Muscle of leg (tissue), 11 donors: ENCODE data around the gene MRPL36. TPM values are rescaled to one million over a fixed set of nuclear protein-coding genes. Genes with fewer than 3 reads are reported as not detected.
A peak's percentile ranks its signal among the peaks of the same experiment; 100 is the strongest.

Experiments
- DNase-seq: peaks from one replicate; pipeline ENCODE4 v3.0.0; 2013
- H3K27ac ChIP-seq: one replicate; pipeline ENCODE4 v1.5.1; 2013; ENCODE audit warnings: mild to moderate bottlenecking, low read length, control low read depth
- H3K27me3 ChIP-seq: one replicate; pipeline ENCODE4 v1.6.1; 2013; ENCODE audit warnings: low read length; ENCODE audit not compliant: control insufficient read depth, insufficient read depth
- H3K36me3 ChIP-seq: one replicate; pipeline ENCODE4 v1.6.1; 2013; ENCODE audit warnings: low read length; ENCODE audit not compliant: control insufficient read depth, insufficient read depth
- H3K4me1 ChIP-seq: one replicate; pipeline ENCODE4 v1.6.1; 2013; ENCODE audit warnings: low read length; ENCODE audit not compliant: control insufficient read depth, insufficient read depth
- H3K4me3 ChIP-seq: one replicate; pipeline ENCODE4 v1.5.1; 2013; ENCODE audit warnings: low read length, control low read depth
- H3K9me3 ChIP-seq: replicated peaks from 2 replicates; pipeline ENCODE4 v1.6.1; 2013; ENCODE audit warnings: low read depth, low read length; ENCODE audit not compliant: control insufficient read depth
- WGBS: methylation state at CpG from one replicate; pipeline ENCODE4 v1.1.5; 2013; ENCODE audit warnings: missing lambda C conversion rate; ENCODE audit not compliant: insufficient coverage; 5-methylcytosine and 5-hydroxymethylcytosine counted together
- polyA plus RNA-seq, 8 donors: library from polyadenylated mRNA; unstranded; fragments of 120-200 nt; gene quantifications; one replicate each; pipeline versions ENCODE4 v1.2.1 to v1.2.3, GENCODE V29; 2013; ENCODE audit warnings: inconsistent platforms in 1 of 8, low replicate concordance in 1 of 8; ENCODE audit not compliant: insufficient read length in 8 of 8, insufficient read depth in 1 of 8
- total RNA-seq: library from RNA; stranded (reverse); fragments of 120-200 nt; gene quantifications from one replicate; pipeline ENCODE4 v1.2.4, GENCODE V29; 2013

The MRPL36 gene
- total and polyA plus RNA-seq, 9 donors, result 24.2 to 48.1 (median 34.3) TPM

DNA sequence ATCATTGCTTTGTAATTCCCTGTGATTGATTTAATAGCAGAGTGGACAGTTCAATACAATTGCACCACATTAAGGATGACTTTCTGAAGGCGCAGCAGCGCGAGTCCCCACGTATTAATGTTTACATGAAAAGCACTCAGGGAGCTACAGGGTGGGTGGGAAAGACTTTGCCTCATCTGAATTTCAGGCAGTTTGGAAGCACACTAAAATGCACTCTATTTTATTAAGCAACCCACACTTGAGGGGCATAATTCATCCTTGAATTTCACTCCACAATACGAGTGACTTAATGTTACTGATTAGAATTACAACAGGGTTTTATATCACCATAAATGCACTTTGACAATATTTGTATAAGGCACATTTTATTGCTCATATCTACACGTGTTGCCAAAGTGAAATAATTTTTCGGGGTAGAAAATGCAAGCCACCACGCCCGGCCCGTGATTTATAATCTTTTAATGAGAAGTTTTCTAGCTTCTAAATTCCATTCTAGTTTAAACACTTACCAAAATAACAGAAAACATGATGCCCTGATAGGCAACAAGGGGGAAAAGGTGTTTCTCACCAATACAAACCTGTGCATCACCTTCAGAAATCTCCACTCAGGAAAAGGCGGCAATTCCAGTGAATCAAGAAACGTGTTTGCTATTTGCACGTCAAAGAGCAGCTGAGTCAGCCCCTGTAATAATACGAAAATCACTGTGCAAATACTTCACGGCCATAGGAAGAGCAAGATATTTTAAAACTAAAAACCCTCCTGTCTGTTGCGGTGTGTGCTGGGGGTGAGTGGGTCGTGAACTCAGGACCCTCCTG, 42.6 kb upstream of the MRPL36 start:
- Histone ChIP-seq H3K27me3 (peaks cover 8% of the 10 kb centered on the region), H3K4me3 (no peak overlapping the region), H3K36me3 (no peaks in the 10 kb centered on the region), H3K27ac (no peak overlapping the region), H3K9me3 (no peaks in the 10 kb centered on the region), H3K4me1 (peaks cover 1% of the 10 kb centered on the region)
- no peak for DNase-seq
- 80% methylated on average over 5 of the region's 17 CpGs for WGBS

DNA sequence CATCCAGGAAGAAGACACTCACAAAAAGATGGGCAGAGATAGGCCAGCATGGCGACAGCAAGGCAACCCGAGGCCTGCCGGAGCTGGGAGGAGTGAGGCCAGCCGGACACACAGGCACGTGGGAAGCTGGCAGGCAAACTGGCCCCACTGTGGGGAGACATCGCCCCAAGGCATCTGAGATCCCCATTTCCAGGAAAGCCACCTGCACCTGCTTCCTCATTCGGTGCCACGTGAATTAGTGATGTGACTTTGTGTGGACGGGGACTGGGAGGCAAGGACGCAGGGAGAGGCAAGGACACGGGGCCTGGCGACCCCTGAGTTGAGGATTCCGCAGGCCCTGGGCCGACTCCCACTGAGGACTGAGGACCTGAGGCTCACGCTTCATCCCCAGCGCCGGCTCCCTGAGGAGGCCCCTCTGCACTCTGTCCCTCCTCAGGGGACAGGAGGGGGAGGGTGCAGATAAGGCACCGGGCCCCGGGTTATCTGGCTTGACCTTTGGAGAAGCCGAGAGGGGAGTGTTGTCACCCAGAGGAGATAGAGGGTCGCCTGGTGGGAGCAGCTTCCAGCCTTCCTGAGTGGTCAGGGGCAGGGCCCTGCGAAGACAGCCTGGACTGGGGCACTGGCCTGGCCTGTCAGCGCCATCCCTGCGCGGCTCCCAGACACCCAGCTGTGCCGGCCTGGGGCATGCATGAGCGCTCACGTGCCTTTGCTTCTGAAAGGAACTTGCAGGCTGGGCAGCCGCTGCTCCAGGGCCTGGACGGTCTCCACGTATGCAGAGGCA, 41.3 kb upstream of the MRPL36 start:
- DNase-seq, result no peak
- Histone ChIP-seq H3K4me1 (peaks cover 9% of the 10 kb centered on the region), H3K27ac (no peak overlapping the region), H3K27me3 (peaks cover 12% of the 10 kb centered on the region), H3K36me3 (no peaks in the 10 kb centered on the region), H3K9me3 (no peaks in the 10 kb centered on the region), H3K4me3 (no peak overlapping the region)
- 59% methylated on average over 27 of the region's 31 CpGs for WGBS

DNA sequence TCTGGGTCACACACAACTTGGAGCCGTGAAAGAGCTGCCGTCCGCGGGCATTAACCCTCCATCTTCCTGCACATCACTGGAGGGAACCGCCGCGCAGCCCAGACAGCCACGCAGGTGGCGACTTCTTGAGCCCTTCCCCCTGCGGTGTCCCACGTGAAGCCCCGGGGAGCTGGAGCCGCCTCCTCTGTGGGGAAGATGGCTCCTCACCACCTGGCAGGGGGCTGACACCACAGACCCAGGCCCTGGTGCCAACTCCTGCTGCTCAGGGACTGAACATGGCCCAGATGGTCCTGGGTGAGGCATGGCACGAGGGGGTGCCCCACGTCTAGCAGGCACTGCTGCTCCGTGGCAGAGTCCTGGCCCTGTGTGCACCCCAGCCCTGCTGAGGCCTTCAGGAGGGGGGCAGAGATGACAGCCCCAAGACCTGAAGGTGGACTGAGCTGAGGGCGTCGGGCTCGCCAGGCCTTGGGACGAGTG, 40.5 kb upstream of the MRPL36 start:
- H3K27me3 ChIP-seq, result peaks cover 15% of the 10 kb centered on the region
- H3K4me3 ChIP-seq, result no peak overlapping the region
- peaks cover 9% of the 10 kb centered on the region for H3K4me1 ChIP-seq
- H3K27ac ChIP-seq, result no peak overlapping the region
- no peaks in the 10 kb centered on the region for H3K36me3 ChIP-seq
- no peak for DNase-seq
- no peaks in the 10 kb centered on the region for H3K9me3 ChIP-seq
- WGBS, result 85% methylated on average over 19 of the region's 20 CpGs

DNA sequence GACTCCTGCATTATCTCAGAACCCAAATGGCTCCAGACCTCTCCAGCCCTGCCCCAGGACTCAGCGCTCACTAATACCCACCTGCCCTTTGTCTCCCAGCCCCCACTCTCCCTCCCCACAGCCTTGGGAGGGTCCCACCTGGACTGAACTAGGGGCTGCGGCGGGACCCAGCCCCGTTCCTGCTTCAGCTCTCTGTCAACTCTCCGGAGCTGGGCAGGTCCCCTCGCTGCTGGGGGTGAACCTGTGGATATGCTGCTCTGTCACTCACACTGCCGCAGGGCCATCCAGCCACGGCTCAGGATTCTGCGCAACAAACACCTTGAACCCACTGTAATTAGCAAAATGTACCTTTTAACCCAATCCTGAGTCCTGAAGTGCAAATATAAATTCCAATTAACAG, 38.4 kb upstream of the MRPL36 start:
- Histone ChIP-seq H3K4me1 (peaks cover 22% of the 10 kb centered on the region), H3K9me3 (no peaks in the 10 kb centered on the region), H3K27ac (no peak overlapping the region), H3K36me3 (no peaks in the 10 kb centered on the region), H3K4me3 (no peak overlapping the region), H3K27me3 (peaks cover 23% of the 10 kb centered on the region)
- no peak for DNase-seq
- WGBS, result 85% methylated on average over 9 of the region's 9 CpGs

DNA sequence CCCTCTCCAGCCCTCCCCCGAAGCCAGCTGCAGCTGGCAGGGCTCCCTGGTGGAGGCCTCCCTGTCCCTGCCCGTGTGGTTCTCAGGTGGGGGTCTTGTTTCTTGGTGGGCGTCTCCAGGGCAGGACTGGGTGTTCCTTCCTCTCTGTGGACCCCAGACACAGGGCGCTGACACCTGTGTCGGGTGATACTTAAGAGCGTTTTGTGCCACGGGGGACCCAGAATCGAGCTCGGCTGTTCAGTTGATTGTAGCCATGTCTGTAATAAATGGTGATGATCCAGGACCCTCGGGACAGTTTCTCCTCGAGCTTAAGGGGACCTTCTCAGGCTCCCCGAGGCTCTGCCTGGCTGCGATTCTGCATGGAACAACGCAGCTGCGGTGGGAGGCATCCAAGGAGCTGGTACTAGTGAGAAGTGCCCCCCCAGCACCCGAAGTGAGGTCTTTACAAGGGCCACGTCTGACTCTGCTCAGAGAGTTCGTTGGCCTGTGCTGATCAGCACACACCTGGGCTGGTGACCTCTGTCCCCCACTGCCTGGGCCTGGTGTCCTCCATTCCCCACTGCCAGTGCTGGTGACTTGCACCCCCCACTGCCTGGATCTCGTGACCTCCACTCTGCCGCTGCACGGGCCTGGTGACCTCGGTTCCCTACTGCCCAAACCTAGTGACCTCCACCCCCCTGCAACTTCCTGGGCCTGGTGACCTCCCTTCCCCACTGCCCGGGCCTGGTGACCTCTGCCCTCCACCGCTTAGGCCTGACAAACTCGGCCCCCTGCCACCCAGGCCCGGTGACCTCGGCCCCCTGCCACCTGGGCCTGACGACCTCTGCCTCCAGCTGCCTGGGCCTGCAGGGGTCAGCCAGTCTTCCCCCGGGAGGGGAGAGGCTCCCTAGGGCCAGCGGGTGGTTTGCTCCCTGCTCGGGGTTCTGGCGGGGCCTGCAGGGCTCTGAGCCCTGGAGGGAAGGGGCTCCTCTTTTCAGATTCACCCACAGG, 37.5 kb upstream of the MRPL36 start:
- H3K36me3 ChIP-seq, result no peaks in the 10 kb centered on the region
- no peak for DNase-seq
- peaks cover 22% of the 10 kb centered on the region for H3K4me1 ChIP-seq
- WGBS, result 59% methylated on average over 25 of the region's 32 CpGs
- H3K27me3 ChIP-seq, result peaks cover 29% of the 10 kb centered on the region
- peak overlapping the region; percentile 7 for H3K27ac ChIP-seq
- no peak overlapping the region for H3K4me3 ChIP-seq
- no peaks in the 10 kb centered on the region for H3K9me3 ChIP-seq

DNA sequence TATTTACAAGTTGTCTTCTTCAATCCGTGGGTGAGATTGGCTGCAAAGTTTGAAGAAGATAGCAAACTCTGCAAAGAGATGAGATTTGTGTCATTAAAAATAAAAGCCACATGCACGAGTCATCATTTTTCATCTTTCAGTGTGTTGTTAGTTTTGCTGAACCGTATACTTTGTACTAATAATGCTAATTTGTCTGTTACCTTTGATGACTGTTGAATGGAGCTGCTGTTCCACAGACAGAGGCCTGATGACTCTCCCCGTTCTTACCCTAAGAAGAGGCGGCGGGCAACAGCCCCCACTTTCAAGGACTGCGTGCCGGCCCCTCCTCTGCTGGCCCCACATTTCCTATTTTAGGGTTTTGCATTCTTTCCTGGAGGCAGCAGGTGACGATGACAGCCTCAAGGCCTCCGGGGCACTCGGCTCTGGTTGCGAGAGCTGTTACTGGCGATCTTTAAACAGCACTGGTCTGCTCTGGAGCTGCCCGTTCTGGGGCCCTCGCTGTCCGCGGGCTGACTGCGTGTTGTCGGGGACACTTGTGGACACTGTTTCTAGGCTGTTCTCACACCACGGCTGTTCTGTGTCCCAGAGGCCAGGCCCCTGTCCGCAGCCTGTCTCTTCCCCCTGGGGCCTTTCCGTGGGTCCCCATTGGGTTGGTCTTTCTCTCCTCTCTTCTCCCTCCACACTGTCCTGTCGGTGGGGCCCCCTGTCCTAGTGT, 36.7 kb upstream of the MRPL36 start:
- peaks cover 36% of the 10 kb centered on the region for H3K27me3 ChIP-seq
- WGBS, result 52% methylated on average over 16 of the region's 23 CpGs
- no peak for DNase-seq

DNA sequence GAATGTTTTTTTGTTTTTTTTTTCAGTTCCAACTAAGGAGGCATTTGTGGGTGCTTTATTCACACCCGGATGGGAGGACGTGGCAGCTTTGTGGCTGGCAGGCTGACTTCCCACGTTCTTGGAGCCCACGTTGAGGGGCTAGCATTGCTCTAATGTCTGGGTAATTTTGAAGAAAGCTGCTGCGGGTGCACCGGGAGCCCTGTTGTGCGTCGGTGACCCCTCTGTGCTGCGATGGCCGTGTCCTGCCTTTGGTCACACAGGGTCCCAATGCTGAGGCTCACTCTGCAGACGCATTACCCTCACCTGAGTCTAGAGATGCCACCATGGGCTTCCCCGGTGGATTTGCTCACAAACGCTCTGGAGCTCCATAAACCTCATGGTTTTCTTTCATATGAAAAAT, 35.8 kb upstream of the MRPL36 start:
- no peak for DNase-seq
- H3K4me1 ChIP-seq, result peaks cover 24% of the 10 kb centered on the region
- H3K27me3 ChIP-seq, result peaks cover 32% of the 10 kb centered on the region
- 78% methylated on average over 10 of the region's 13 CpGs for WGBS
- H3K4me3 ChIP-seq, result no peak overlapping the region
- no peak overlapping the region for H3K27ac ChIP-seq
- H3K9me3 ChIP-seq, result no peaks in the 10 kb centered on the region
- H3K36me3 ChIP-seq, result no peaks in the 10 kb centered on the region

More for the DNA sequence above, 36.7 kb upstream of the MRPL36 start:
- Histone ChIP-seq H3K9me3 (no peaks in the 10 kb centered on the region), H3K4me1 (peaks cover 24% of the 10 kb centered on the region), H3K36me3 (no peaks in the 10 kb centered on the region), H3K4me3 (no peak overlapping the region), H3K27ac (peak overlapping the region; percentile 59)

DNA sequence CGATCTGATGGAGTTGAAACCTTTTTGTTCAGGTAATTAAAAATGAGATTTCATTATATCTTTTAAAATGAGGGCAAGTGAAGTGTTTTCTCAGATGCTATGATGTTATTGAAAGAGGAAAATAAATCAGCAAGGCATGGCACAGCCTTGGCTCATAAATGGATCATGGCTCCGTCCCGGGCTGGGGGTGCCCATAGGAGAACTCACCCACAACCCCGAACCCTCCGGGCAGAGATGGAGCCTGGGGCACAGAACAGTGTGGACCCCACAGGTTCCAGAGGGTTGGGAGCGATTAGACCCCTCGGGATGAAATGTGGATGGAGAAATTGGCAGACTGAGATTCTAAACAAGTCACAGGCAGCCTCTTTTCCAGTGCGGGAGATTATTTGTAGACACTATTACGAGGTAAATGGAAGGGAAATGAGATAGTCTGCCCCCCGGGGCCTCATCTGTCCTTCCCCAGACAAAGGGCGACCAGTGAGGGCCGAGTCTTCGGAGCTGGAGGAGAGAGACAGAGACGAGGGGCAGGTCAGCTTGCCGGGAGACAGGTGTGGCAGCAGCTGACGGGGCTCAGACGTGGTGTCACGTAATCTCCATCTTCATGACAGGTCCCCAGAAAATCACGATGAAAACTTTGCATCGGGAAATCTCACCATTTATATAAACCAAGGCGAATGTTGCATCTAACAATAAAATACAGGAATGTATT, 35.2 kb upstream of the MRPL36 start:
- 43% methylated on average over 11 of the region's 21 CpGs for WGBS
- no peak overlapping the region for H3K27ac ChIP-seq
- H3K27me3 ChIP-seq, result peaks cover 31% of the 10 kb centered on the region

DNA sequence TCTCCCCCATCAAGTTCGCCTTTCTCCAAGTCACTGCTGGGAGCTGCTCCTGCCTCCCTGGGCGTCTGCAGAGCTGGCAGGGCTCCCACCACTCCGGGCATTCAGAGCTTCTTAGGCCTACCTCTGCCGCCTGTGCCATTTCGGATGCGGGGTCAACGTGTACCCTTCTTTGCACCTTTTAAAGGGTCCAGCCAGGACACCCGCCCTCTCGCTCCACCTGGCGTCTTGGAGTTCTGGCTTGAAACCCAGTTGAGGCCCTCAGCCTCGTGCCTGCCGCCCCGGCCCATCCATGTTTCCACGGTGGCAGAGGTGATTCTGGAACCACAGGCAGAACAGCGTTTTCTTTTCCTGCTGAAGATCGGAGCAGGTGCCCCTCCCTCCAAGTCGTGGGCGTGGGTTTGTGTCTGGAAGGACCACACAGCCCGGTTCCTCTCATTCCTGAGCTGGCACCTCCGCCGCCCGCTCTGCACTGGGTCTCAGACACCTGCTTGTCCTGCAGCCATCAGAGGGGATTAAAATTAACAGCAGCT, 34.5 kb upstream of the MRPL36 start:
- no peaks in the 10 kb centered on the region for H3K36me3 ChIP-seq
- H3K4me1 ChIP-seq, result peaks cover 24% of the 10 kb centered on the region
- no peak overlapping the region for H3K27ac ChIP-seq
- no peaks in the 10 kb centered on the region for H3K9me3 ChIP-seq
- DNase-seq, result no peak
- H3K4me3 ChIP-seq, result no peak overlapping the region
- 75% methylated on average over 16 of the region's 22 CpGs for WGBS
- peaks cover 31% of the 10 kb centered on the region for H3K27me3 ChIP-seq

More for the DNA sequence above, 35.2 kb upstream of the MRPL36 start:
- DNase-seq, result no peak
- no peaks in the 10 kb centered on the region for H3K9me3 ChIP-seq
- no peaks in the 10 kb centered on the region for H3K36me3 ChIP-seq
- H3K4me3 ChIP-seq, result no peak overlapping the region
- peaks cover 24% of the 10 kb centered on the region for H3K4me1 ChIP-seq
